WERI-Rb-1 (cell line): ENCODE results near the gene DPM2.

Source experiments
- DNase-seq: peaks from one replicate; pipeline ENCODE4 v3.0.0-alpha.2; 2020
- H3K27ac ChIP-seq: fragments of 250-450 bp; sonication (Bioruptor Pico); 2 replicates; pipeline ENCODE4 v1.5.1; 2020; ENCODE audit warnings: mild to moderate bottlenecking, moderate library complexity
- H3K27me3 ChIP-seq: fragments of 250-450 bp; sonication (Bioruptor Pico); 2 replicates; pipeline ENCODE4 v1.5.1; 2021; ENCODE audit warnings: mild to moderate bottlenecking, low read depth, moderate library complexity; ENCODE audit not compliant: insufficient read depth, severe bottlenecking
- H3K36me3 ChIP-seq: fragments of 250-450 bp; sonication (Bioruptor Pico); 2 replicates; pipeline ENCODE4 v1.5.1; 2020; ENCODE audit warnings: mild to moderate bottlenecking, moderate library complexity
- H3K4me3 ChIP-seq: 2 replicates; pipeline ENCODE4 v1.5.1; 2011; ENCODE audit warnings: low read depth, mild to moderate bottlenecking, control low read depth, low read length
- H3K9me3 ChIP-seq: fragments of 250-450 bp; sonication (Bioruptor Pico); 2 replicates; pipeline ENCODE4 v1.5.1; 2021; ENCODE audit warnings: mild to moderate bottlenecking, moderate library complexity; ENCODE audit not compliant: severe bottlenecking
- CTCF ChIP-seq: IDR thresholded peaks from 2 replicates; pipeline ENCODE4 v1.5.1; 2011; ENCODE audit warnings: low read depth, mild to moderate bottlenecking, control low read depth, inconsistent platforms, low read length

The DPM2 gene

DNA sequence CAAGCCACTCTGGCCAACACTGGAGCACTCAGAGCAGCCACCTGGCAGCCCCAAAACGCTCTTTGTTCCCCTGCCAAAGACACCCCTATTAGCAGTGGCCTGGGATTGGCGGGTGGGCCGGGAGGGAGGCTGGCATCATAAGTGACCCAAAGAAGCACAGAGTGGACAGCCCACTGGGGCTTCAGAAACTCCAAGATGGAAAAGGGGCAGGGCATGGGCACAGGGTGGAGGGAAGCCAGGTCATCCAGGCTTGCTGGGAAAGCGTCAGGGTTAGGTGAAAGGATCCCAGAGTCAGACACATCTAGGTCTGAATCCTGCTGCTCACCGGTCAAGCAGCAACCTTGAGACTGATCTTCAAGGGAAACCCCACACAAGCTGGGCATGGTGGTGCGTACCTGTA lies 28.3 kb upstream of the DPM2 start:
- Histone ChIP-seq H3K27me3 (no peaks in the 10 kb centered on the region), H3K36me3 (peaks cover 13% of the 10 kb centered on the region), H3K4me3 (no peak overlapping the region), H3K9me3 (no peaks in the 10 kb centered on the region), H3K27ac (no peak overlapping the region)
- no peak for DNase-seq
- no peak for TF ChIP-seq CTCF

DNA sequence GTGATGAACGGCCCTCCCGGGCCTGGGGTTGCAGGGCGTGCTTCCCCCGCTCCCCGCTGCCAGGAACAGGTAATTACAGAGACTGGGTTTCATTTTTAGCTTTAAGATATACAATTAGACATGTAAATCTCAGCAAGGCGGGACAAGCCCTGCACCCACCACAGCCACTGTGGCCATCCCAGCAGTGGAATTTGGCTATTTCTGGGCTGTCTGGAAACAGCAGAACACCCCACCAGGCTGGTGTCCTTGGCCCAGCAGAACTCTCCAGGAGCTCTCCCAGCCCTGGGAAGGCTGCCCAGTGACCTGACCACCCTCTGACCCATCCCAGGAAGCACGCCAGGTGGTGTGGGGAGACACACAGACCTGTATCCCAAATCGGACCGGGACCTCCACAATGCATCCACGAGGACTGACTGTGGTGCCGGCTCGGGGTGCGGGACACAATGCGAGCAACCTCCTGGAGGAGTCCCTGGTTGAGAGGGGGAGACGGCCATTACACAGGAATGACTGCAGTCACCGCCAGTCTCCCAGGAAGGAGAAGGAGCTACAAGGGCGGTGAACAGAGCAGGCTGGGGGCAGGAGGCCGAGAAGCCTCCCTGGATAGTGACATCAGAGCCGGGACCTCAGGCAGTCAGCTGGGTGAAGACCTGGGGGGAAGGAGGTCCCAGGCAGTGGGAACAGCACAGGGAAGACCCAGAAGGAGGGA lies 25.9 kb upstream of the DPM2 start:
- DNase-seq = no peak
- no peak overlapping the region for H3K4me3 ChIP-seq
- TF ChIP-seq CTCF = no peak
- peaks cover 3% of the 10 kb centered on the region for H3K9me3 ChIP-seq
- H3K27ac ChIP-seq = no peak overlapping the region
- H3K36me3 ChIP-seq = peaks cover 20% of the 10 kb centered on the region
- no peaks in the 10 kb centered on the region for H3K27me3 ChIP-seq

DNA sequence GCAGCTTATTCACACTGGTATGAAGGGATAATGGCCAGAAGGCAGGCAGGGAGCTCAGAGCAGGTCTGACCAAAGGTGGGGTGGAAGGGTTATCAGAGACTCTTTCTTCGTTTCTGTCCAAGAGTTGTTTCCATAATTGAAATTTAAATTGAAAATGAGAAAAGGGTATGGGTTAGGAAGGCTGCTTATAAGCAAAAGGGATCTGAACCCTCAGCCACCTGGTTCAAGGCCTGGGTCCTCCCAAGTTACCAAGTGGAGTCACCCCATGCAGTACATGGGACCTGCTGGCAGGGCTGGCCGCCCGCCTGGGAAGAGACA lies 25.3 kb upstream of the DPM2 start:
- no peak for DNase-seq
- peaks cover 19% of the 10 kb centered on the region for H3K36me3 ChIP-seq
- no peaks in the 10 kb centered on the region for H3K27me3 ChIP-seq
- H3K9me3 ChIP-seq = peaks cover 3% of the 10 kb centered on the region
- H3K4me3 ChIP-seq = no peak overlapping the region
- no peak for TF ChIP-seq CTCF
- H3K27ac ChIP-seq = no peak overlapping the region

- H3K4me3 ChIP-seq = no peak overlapping the region
- H3K9me3 ChIP-seq = peaks cover 3% of the 10 kb centered on the region
- DNase-seq = no peak
- TF ChIP-seq CTCF = no peak
- peaks cover 19% of the 10 kb centered on the region; the same call in 1 of the 2 replicates for H3K36me3 ChIP-seq
- H3K27ac ChIP-seq = no peak overlapping the region
- no peaks in the 10 kb centered on the region for H3K27me3 ChIP-seq
Observed at GRCh38 chr9:127962278-127962677, 24.6 kb upstream of the DPM2 start.

DNA sequence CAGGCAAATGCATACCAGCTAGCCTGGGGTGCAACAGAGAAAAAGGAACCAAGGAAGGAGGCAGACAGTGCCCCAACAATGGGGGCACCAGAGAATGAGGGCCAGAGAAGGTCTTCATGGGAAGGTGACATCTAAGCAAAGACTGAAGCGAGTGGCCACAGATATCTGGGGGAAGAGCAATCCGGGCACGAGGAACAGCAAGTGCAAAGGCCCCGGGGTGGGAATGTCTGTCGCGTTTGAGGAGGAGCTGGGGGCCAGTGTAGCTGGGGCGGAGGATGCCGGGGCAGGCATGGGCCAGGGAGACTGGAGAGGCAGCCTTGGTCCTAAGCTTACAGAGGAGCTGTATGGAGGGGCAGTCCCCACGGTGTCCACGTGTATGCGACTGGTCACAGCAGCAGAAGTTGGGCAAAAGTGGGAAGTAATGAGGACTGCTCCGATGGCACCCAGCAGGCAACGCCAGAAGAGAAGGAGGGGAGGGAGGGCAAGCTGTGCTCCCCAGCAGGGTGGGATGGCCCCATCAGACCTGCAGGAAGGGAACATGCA lies 24.0 kb upstream of the DPM2 start:
- H3K9me3 ChIP-seq = peaks cover 3% of the 10 kb centered on the region
- H3K36me3 ChIP-seq = peaks cover 19% of the 10 kb centered on the region; the same call in 1 of the 2 replicates
- TF ChIP-seq CTCF = no peak
- no peak overlapping the region for H3K4me3 ChIP-seq
- no peak for DNase-seq
- H3K27me3 ChIP-seq = no peaks in the 10 kb centered on the region
- H3K27ac ChIP-seq = no peak overlapping the region

DNA sequence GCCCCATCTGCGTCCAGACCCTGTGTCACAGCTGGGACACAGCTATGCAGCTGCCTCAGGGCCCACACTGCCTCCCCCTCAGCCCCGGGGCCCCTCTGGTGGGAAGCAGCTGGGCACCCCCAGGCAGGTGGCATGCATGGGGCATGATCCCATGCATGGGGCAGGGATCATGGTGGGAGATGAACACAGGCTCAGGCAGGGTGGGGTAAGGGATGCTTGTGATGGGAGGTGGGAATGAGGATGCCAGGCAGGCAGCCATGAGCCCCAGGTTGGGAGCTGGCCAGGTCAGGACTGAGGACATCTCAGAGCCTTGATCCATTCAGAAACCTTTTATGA lies 23.5 kb upstream of the DPM2 start:
- Histone ChIP-seq H3K27me3 (no peaks in the 10 kb centered on the region), H3K36me3 (peaks cover 19% of the 10 kb centered on the region; the same call in 1 of the 2 replicates), H3K9me3 (peaks cover 3% of the 10 kb centered on the region), H3K4me3 (no peak overlapping the region), H3K27ac (no peak overlapping the region)
- DNase-seq = no peak
- no peak for TF ChIP-seq CTCF
